Measurements from ENCODE around the gene WDR93. TPM values are rescaled to one million over a fixed set of nuclear protein-coding genes. Genes with fewer than 3 reads are reported as not detected.

WDR93 gene
- total and polyA plus RNA-seq, 2 donors from 2014 or later, result 1.2 to 2.5 TPM

DNA sequence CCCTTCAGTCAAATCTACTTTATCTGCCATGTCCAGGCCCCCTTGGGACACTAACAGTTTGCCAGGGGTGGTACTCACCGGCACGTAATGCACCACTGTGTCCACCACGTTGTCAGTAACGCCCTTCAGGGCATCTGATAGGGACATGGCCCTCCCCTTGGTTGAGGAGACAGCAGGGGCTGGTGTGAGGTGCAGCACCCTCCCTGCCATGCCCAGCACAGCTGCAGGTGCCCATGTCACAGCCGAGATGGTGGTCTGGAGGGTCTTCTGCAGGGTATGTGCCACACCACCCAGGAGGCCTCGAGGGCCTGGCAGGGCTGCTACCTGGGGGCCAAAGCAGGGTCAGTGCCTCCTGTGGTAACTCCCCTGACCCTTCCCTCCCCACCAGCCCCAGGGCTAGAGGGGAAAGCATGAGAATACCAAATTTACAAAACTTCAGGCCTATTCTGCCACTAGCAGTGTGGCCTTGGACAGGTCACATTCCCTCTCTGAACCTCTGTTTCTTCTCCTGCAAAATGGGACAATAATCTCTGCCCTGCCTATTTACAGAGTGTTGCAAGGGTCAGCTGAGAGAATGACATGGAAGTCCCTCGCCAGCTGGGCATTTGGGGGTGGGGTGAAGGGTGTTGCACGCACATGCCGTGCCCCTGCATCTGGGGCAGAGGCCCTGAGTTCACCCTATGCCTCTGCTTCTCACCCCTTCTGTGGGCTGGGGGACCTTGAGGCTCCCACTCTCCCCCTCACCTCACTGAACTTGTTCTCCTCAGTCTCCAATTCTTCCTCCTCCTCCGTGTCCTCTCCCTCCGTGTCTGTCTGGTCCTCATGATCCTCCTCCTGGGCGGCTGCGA, 23.5 kb upstream of the WDR93 start:
- DNase-seq (no peak), FAIRE-seq (no peak)
- Histone ChIP-seq H3K4me1 (ENCODE audit: control insufficient read depth in 2 of 3, insufficient read depth in 2 of 3, low read depth in 1 of 3, low read length in 3 of 3) (peaks cover 0 to 4% (median 0%) of the 10 kb centered on the region in 3 donors), H3K9ac (ENCODE audit: low read length in 3 of 3) (no peak overlapping the region), H3K27me3 (ENCODE audit: control insufficient read depth, insufficient read depth, low read length) (no peaks in the 10 kb centered on the region), H3K36me3 (ENCODE audit: control insufficient read depth in 2 of 3, insufficient read depth in 3 of 3, low read length in 3 of 3) (no peaks in the 10 kb centered on the region), H3K9me3 (ENCODE audit: control insufficient read depth in 2 of 3, insufficient read depth in 1 of 3, low read length in 3 of 3) (no peaks in the 10 kb centered on the region), H3K27ac (ENCODE audit: low read depth in 2 of 2, low read length in 2 of 2) (no peak overlapping the region), H3K4me3 (ENCODE audit: low read length in 3 of 3) (no peak overlapping the region)
- TF ChIP-seq, protein P1, sequence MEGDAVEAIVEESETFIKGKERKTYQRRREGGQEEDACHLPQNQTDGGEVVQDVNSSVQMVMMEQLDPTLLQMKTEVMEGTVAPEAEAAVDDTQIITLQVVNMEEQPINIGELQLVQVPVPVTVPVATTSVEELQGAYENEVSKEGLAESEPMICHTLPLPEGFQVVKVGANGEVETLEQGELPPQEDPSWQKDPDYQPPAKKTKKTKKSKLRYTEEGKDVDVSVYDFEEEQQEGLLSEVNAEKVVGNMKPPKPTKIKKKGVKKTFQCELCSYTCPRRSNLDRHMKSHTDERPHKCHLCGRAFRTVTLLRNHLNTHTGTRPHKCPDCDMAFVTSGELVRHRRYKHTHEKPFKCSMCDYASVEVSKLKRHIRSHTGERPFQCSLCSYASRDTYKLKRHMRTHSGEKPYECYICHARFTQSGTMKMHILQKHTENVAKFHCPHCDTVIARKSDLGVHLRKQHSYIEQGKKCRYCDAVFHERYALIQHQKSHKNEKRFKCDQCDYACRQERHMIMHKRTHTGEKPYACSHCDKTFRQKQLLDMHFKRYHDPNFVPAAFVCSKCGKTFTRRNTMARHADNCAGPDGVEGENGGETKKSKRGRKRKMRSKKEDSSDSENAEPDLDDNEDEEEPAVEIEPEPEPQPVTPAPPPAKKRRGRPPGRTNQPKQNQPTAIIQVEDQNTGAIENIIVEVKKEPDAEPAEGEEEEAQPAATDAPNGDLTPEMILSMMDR (IDR thresholded peaks at IDR 0.05; ENCODE audit: borderline replicate concordance, extremely low read depth, insufficient read depth), result no peak
- intact Hi-C loops (cut with DNase I), result no loop called here

DNA sequence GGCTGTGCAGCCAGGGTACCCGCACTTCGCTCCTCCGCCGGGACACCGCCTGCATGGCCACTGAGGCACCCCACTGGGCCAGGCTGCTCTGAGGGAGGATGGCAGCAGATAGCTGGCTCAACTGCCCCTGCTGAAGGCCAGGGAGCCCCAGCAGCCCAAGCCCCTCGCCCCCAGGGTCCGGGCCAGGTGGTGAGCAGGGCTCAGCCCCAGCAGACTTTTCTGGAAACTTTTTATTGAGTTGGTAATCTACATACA, 23.0 kb upstream of the WDR93 start:
- H3K9ac ChIP-seq (ENCODE audit: low read length in 3 of 3), result no peak overlapping the region
- FAIRE-seq (no peak), DNase-seq (no peak)
- no peak overlapping the region for H3K27ac ChIP-seq (ENCODE audit: low read depth in 2 of 2, low read length in 2 of 2)
- intact Hi-C loops (cut with DNase I), result no loop called here
- H3K36me3 ChIP-seq (ENCODE audit: control insufficient read depth in 2 of 3, insufficient read depth in 3 of 3, low read length in 3 of 3), result no peaks in the 10 kb centered on the region
- H3K9me3 ChIP-seq (ENCODE audit: control insufficient read depth in 2 of 3, insufficient read depth in 1 of 3, low read length in 3 of 3), result no peaks in the 10 kb centered on the region
- peaks cover 0 to 1% (median 0%) of the 10 kb centered on the region in 3 donors for H3K4me1 ChIP-seq (ENCODE audit: control insufficient read depth in 2 of 3, insufficient read depth in 2 of 3, low read depth in 1 of 3, low read length in 3 of 3)
- H3K4me3 ChIP-seq (ENCODE audit: low read length in 3 of 3), result no peak overlapping the region
- no peaks in the 10 kb centered on the region for H3K27me3 ChIP-seq (ENCODE audit: control insufficient read depth, insufficient read depth, low read length)
- TF ChIP-seq, protein P1 (IDR thresholded peaks at IDR 0.05; ENCODE audit: borderline replicate concordance, extremely low read depth, insufficient read depth), result no peak

DNA sequence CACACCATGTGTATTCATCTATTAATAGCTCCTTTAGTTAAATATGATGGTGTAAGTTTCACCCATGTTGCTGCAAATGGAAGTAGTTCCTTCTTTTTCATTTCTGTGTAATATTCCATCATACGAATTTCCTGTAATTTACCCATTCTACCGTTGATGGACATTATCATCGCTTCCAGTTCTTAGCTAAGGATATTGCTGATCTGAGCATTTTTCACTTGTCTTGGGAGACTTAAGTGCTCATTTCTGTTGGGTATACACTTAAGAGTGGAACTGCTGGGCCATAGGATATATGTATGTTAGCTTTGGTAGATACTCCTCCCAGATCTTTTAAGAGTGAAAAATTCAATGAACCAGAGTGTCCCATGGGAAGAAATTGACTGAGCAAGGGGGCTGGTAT, 22.4 kb upstream of the WDR93 start:
- FAIRE-seq (no peak), DNase-seq (no peak)
- no peaks in the 10 kb centered on the region for H3K9me3 ChIP-seq (ENCODE audit: control insufficient read depth in 2 of 3, insufficient read depth in 1 of 3, low read length in 3 of 3)
- no peaks in the 10 kb centered on the region for H3K4me1 ChIP-seq (ENCODE audit: control insufficient read depth in 2 of 3, insufficient read depth in 2 of 3, low read depth in 1 of 3, low read length in 3 of 3)
- H3K27ac ChIP-seq (ENCODE audit: low read depth in 2 of 2, low read length in 2 of 2), result no peak overlapping the region
- TF ChIP-seq, protein P1 (IDR thresholded peaks at IDR 0.05; ENCODE audit: borderline replicate concordance, extremely low read depth, insufficient read depth), result no peak
- H3K36me3 ChIP-seq (ENCODE audit: control insufficient read depth in 2 of 3, insufficient read depth in 3 of 3, low read length in 3 of 3), result no peaks in the 10 kb centered on the region
- H3K9ac ChIP-seq (ENCODE audit: low read length in 3 of 3), result no peak overlapping the region
- H3K4me3 ChIP-seq (ENCODE audit: low read length in 3 of 3), result no peak overlapping the region
- H3K27me3 ChIP-seq (ENCODE audit: control insufficient read depth, insufficient read depth, low read length), result no peaks in the 10 kb centered on the region
- intact Hi-C loops (cut with DNase I), result no loop called here
